GM19395 (cell line): ENCODE data around the gene KRTAP5-1.
"Not testable (repeated sequence)": the region's sequence is repeated elsewhere in the genome, so short reads cannot be mapped to it uniquely, and the experiment has no call there.

Experiments
- ATAC-seq: cut with Tn5 transposase; IDR thresholded peaks from one replicate; pipeline ENCODE4 v1.9.1; 2021; ENCODE audit warnings: mild to moderate bottlenecking, moderate library complexity; ENCODE audit not compliant: unreplicated experiment

Gene KRTAP5-1

DNA sequence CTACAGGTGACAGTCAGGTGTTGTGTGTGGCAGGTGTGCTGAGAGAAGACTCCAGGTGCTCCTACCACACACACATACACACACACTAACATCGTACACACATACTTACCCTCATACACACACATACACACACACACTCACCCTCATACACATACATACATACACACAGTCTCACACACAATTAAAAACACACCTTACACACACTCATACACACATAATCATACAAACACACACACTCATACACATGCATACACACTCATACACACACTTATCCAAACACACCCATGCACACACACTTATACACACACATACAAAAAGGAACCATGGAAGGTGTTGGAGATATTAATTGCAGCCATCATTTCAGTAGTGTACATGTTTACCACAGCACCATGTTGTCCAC is 18.5 kb upstream of the KRTAP5-1 start:
- ATAC-seq: no peak

DNA sequence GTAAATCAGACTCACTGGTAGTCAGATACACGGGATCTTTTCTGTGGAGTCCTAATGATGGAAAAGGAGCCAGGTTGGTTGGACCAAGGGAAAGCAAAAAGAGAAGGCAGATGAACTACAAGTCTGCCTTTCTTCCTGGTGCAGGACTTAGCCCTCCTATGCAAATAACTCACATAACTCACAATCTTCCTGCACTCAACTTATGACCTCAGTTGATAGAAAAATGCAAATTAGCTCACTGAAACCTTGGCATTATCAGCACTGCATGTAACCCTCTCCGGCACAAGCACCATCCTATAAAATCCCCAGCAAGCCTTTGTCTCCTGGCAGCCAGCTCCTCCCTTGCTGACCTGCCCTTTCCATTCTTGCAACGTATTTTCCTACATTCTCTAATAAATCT is 16.6 kb upstream of the KRTAP5-1 start:
- ATAC-seq: not testable (repeated sequence)

DNA sequence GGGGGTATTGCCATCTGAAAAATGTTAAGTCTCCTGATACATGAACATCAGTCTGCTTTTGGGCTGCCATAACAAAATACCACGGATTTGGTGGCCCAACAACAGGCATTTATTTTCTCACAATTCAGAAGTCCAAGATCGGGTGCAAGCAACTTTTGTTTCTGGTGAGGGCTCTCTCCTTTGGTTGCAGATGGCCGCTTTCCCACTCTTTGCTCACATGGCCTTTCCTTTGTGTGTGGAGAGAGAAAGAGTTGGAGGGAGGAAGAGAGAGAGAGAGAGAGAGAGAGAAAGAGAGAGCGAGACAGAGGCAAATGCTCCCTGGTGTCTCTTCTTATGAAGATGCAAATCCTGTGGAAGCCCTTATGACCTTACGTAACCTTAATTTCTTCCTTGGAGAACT is 15.5 kb upstream of the KRTAP5-1 start:
- no peak for ATAC-seq

DNA sequence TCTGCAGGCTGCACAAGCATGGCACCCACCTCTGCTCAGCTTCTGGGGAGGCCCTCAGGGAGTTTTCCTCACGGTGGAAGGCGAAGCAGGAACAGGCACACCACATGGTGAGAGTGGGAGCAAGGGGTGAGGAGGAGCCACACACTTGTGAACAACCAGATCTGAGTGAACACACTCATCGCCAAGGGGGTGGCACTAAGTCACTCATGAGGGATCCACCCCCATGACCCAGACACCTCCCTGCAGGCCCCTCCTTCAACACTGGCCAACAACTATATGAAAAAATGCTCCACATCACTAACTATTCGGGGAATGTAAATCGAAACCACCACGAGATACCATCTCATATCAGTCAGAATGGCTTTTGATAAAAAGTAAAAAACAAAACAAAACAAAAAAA is 13.7 kb upstream of the KRTAP5-1 start:
- no peak for ATAC-seq

DNA sequence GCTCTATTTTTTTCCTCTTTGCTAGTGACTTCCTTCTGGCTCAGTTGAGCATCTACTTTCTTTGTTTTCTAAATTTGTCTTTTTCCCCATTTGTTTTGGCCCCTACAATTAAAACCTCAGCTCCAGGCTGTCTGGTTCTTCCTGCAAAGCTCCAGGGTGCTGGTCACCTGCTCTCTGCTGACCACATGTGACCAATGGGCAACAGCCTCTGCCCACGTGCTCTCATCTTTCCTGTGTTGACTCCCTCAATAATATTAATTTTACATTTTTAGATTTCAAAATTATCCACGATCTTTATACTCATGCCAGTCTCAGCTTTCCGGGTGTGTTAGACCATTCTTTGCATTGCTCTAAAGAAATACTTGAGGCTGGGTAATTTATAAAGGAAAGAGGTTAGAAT is 13.3 kb upstream of the KRTAP5-1 start:
- ATAC-seq: not testable (repeated sequence)

DNA sequence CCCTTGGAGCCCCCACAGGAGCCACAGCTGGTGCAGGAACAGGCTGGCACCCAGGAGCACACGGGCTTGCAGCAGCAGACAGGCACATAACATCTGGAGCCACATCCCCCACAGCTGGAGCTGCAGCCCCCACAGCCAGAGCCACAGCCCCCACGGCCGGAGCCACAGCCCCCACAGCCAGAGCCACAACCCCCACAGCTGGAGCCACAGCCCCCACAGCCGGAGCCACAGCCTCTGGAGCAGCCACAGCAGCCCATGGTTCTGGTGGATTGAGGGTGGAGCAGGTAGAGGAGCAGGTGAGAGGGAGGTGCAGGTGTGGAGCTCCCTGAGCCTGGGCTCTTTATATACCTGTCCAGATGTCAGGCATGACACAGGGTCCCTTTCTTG is 12.9 kb upstream of the KRTAP5-1 start, which contains the start of gene KRTAP5-2:
KRTAP5-2 (minus strand) TSS at position 301 of the 387 bp plus-strand sequence; CDS start at position 257, 44 bp downstream.
- no peak for ATAC-seq

DNA sequence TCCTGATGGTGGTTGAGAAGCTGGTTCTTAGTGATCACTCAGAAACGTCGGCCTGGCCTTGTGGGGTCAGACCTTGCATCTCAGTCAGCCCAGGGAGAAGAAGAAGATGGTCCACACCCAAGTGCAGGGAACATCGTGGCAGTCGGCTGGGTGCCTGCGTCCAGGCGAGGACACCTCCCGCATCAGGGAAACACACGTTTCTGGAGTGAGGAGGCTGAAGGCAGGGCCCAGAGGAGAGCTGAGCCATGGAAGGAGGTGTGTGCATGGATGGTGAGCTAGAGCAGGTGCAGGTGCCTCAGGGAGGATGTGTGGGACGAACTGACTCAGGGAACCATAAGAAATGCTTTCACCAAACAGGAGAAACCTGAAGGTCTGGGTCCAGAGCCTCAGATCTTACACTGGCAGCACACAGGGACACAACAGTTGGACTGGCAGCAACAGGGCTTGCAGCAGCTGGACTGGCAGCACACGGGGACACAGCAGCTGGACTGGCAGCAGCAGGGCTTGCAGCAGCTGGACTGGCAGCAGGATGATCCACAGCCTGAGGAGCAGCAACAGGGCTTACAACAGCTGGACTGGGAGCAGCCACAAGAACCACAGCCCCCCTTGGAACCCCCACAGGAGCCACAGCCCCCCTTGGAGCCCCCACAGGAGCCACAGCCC is 12.4 kb upstream of the KRTAP5-1 start:
- ATAC-seq: no peak

DNA sequence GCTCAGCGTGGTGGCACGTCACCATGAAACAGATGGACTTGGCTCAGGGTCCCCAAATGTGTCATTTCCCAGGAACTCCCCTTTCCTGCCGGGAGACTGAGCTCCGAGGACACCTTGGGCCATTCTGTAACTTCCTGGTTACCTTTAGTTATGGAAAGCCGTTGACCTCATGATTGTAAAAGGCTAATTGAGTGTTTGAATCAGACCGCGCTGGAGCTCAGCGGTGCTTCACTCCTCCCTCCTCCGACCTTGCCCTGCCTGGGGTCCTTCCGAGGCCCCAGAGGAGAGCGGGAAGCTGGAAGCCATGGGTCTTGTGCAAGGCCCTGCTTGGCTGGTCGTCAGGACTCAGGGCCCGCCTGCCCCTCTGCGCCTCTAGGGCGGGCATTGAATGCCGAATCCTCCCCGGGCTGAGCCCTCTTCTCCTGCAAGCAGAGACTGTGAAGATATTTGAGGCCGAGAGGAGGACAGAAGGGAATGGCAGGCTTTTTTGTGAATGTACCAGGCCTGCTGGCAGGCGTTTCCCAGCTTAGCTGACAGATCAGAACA is 11.6 kb upstream of the KRTAP5-1 start:
- ATAC-seq: not testable (repeated sequence)

DNA sequence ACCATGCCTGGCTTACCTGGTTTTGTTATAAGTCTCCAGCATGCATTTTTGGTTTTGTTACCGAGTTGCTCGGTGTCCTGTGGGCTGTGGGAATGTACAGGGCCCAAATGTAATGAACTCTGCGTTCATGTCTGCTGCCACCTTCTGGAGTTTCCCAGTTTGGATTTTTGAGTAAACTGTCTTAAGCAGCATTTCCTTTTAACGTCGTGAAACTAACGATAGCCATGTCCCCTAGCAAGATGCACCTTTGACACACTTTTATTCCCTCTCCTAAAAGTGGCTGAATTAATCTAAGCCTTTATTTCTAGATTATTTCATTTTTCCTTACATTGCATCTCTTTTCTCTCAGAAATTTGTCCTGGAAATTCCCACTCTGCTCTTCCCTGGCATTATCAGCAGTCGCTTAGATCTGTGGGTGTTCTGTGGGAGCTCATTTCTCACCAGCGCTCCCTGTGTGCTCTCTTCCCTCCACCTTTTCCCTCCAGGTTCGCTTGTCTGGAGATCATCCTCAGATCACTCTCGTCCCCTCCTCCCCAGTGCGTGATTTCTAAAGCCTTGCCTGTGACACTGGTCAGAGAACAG is 11.0 kb upstream of the KRTAP5-1 start:
- not testable (repeated sequence) for ATAC-seq

DNA sequence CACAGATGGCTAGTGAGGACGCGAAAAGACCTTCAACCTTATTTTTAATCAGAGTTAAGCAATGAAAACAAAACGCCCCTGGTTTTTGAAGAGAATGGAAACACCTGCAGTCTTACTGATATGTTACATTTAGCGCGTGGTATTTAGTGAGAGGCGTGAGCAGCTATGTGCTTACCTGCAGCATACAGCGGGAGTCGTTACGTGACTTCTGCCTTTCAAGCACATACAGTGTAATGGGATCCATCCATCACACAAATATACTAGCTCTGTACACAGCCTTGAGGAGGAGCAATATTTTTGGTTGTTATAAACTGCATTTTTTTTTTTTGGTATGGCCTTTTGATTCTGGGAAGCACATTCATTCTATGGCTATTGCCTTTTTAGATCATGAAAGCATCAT is 7.5 kb upstream of the KRTAP5-1 start:
- no peak for ATAC-seq

DNA sequence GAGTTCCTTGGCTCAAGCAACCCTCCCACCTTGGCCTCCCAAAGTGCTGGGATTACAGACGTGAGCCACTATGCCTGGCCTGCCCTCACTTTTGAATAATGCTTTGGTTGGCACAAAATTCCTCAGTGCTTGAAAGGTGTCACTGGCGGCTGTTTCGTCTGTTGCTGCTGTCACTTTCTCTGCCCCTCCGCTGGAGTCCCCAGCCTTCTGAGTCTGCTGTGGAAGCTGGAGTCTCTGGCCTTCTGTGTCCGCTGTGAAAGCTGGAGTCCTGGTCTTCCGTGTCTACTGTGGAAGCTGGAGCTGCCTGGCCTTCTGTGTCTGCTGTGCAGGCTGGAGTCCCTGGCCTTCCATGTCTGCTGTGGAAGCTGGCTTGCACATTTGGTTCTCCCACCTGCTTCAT is 4.9 kb upstream of the KRTAP5-1 start:
- no peak for ATAC-seq

DNA sequence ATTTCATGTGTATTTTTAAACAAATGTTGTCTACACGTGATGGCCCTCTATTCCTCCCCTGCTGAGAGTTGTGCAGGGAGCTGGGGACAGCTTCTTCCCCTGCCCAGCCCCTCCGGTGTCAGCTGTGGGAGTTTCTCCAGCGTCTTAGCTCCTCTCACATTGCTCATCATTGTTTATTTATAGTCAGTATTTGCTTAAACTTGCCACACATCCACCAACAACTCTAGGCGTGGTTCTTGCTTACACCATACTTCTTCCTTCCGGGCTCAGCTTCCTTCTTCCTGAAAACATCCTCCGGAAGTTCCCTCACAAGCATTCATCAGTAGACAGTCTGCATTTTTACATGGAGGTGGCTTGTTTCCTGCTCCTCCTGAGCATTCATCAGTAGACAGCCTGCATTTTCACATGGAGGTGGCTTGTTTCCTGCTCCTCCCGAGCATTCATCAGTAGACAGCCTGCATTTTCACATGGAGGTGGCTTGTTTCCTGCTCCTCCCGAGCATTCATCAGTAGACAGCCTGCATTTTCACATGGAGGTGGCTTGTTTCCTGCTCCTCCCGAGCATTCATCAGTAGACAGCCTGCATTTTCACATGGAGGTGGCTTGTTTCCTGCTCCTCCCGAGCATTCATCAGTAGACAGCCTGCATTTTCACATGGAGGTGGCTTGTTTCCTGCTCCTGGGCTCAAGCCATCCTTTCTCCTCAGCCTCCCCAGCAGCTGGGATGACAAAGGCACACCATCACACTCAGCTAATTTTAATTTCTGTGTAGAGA is 4.3 kb upstream of the KRTAP5-1 start:
- ATAC-seq: not testable (repeated sequence)

DNA sequence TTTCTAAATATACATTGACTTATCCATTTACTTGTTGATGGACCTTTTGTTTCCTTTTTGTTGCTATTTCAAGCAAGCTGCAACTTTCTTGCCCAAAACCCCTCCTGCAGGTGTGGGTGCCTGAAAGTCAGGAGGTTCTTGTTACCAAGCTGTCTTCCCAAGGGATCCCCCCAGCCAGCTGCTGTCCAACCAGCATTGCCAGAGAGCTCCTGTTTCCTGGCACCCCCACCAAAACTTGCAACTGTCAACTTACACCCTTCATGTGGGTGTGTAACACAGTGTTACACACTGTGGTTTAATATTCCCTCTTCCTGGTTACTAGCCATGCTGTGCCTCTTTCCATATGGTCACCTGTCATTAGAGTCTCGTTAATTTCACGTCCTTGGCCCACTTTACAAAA is 1.6 kb upstream of the KRTAP5-1 start:
- no peak for ATAC-seq

DNA sequence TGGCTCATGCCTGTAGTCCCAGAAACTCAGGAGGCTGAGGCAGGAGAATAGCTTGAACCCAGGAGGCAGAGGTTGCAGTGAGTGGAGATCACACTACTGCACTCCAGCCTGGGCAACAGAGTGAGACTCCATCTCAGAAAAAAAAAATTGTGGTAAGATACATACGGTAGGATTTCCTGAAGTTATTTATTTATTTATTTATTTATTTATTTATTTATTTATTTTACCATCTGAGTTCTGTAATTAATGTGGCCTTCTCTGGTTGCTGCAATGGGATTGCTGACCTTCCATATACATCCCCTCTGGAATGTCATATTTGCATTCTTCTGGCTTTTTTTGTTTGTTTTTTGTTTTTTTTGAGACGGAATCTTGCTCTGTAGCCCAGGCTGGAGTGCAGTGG is 2.2 kb downstream of the KRTAP5-1 start:
- ATAC-seq: not testable (repeated sequence)

DNA sequence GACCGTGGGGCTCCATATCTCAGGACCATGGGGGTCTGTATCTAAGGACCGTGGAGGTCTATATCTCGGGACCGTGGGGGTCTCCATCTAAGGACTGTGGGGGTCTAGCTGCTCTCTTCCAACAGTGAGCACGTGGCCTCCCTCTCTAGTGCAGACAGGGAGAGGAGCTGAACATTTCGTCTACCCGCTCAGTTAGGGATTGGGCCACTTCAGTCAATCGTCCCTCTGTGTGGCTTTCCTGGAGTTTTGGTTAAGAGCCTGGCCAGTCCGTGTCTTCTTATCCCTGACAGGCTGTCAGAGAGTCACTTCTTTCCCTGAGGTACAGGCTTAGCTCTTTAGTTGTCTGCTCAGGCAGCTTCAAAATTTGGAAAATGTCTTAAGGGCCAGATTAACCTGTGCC is 3.1 kb downstream of the KRTAP5-1 start:
- ATAC-seq: no peak

DNA sequence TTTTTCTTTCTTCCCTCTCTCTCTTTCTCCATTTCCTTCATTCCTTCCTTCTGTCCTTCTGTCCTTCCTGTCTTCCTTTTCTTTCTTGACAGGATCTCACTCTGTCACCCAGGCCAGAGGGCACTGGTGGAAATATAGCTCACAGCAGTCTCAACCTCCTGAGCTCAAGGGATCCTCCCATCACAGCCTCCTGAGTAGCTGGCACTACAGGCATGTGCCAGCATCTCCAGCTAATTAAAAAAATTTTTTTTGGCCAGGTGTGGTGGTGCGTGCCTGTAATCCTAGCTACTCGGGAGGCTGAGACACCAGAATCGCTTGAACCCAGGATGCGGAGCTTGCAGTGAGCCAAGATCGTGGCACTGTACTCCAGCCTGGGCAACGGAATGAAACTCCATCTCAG is 8.3 kb downstream of the KRTAP5-1 start:
- ATAC-seq: no peak

DNA sequence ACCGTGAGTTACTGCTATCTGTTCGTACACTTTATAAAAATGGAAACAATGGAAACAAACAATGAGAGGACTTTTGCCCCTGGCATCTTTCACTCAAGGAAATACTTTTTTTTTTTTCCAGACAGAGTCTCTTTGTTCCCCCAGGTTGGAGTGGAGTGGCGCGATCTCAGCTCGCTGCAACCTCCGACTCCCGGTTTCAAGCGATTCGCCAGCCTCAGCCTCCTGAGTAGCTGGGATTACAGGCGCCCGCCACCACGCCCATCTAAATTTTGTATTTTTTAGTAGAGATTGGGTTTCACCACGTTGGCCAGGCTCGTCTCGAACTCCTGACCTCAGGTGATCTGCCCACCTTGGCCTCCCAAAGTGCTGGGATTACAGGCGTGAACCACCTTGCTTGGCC is 9.3 kb downstream of the KRTAP5-1 start:
- not testable (repeated sequence) for ATAC-seq

DNA sequence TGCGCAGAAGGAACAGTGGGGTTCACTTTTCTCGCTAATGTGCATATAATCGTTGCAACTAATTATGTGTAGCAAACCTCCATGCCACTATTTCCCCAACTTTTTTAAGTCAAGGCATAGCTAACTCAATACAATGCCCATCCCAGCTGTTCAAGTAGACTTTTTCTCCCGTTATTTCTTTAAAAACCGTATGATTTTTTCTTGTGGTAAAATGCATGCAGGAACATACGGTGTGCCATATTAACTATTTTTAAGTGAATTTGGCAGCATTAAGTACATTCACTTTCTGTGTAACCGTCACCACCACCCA is 10.2 kb downstream of the KRTAP5-1 start:
- no peak for ATAC-seq

DNA sequence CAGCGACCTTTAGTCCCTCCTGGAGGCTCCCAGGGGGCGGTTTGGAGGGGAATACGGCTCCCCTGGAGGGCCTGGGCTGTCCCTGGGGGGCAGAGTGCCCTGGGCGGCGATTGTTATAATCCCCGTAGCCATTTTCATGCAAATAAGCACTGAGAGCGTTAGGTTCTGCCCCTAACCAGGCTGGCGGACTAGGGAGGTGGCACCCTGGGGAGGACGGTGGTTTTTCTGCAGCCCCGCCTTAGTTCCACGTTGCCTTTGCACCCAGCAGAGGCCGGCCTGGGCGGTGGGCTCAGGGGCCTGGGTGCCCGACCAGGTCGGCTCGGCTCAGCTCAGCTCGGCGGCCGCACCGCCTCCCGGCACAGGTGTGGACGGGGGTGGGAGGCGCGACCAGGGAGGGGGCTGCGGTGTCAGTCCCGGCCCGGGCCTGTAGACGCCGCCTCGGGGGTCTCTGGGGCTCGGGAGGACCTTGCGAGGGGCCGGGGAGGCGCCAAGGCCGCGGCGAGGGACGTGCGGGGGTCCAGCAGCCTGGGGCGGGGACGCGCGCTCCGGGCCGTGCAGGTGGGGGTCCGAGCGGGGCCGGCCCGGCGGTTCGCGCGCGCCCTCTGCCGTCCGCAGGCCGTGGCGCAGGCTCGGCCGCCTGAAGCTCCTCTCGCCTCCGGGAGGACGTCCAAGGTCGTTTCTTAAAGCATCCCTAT is 10.7 kb downstream of the KRTAP5-1 start:
- ATAC-seq: no peak

DNA sequence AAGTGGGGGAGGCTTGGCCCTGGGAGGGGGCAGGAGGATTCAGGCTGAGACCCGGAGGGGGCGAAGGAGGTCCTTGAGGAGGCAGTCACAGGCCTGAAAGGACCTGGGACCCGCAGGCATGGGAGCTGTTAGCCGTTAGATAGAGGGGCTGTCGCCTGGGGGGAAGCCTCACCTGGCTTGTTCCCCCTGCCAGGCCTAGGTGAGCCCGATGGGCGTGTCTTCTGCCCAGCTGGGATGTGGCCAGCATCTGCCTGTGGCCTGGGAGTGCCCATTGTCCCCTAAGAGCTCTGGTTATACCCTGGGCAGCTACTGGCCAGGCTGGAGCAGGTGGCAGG is 11.2 kb downstream of the KRTAP5-1 start:
- no peak for ATAC-seq

DNA sequence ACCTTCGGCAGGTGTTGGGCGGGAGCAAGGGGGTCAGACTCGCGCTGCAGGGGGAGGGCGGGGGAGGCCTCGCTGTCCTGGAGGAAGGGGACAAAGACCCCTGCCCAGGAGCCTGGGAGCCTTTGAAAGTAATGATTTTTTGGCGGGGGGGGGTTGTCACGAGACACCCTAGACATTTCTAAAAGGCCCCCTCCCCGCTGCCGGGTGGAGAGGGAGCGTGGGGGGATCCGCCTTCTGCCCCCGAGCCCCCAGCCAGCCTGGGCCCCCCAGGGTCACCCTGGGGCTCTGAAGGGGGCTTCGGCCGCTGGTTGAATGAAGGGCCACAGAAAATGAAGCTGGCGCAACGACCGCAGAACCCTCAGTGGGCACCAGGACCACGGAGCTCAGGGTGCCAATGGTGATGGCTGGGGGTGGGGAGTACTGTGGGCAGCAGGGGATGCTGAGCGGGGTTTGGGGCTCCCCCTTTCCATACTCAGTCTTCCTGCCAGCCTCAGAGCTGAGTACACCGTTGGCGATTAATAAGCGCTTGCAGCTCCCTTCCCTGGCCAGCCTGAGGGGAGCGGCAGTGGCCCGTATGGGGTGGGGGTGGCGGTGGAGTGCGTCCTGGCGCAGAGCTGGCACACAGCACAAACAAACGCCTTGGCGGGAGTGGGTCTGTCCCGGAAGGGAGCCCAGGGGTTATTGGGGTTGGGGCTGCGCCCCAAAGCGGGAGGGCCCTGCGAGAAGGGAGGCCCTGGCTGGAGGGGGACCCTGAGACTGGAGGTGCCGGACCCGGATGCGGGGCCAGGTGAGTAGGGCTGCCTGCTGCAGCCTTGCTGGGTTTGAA is 11.8 kb downstream of the KRTAP5-1 start:
- no peak for ATAC-seq
